ENCODE measurements around the gene THYN1.
"Not testable (repeated sequence)": the region's sequence is repeated elsewhere in the genome, so short reads cannot be mapped to it uniquely, and the experiment has no call there.

Gene THYN1

GRCh38 chr11:134284349-134284748 is 31.2 kb upstream of the THYN1 start:
- not testable (repeated sequence) for H3K36me3 ChIP-seq (ENCODE audit: control insufficient read depth, insufficient read depth, low read length); H3K4me1 ChIP-seq (ENCODE audit: control insufficient read depth, insufficient read depth, low read length, poor library complexity, severe bottlenecking); H3K9me3 ChIP-seq (ENCODE audit: control insufficient read depth, low read length); DNase-seq; H3K27ac ChIP-seq (ENCODE audit: insufficient read depth, low read length, poor library complexity, severe bottlenecking); H3K27me3 ChIP-seq (replicated peaks; ENCODE audit: control insufficient read depth, insufficient read depth, low read length, poor library complexity, severe bottlenecking); H3K4me3 ChIP-seq (ENCODE audit: insufficient read depth, low read depth, low read length, poor library complexity, severe bottlenecking)

DNA sequence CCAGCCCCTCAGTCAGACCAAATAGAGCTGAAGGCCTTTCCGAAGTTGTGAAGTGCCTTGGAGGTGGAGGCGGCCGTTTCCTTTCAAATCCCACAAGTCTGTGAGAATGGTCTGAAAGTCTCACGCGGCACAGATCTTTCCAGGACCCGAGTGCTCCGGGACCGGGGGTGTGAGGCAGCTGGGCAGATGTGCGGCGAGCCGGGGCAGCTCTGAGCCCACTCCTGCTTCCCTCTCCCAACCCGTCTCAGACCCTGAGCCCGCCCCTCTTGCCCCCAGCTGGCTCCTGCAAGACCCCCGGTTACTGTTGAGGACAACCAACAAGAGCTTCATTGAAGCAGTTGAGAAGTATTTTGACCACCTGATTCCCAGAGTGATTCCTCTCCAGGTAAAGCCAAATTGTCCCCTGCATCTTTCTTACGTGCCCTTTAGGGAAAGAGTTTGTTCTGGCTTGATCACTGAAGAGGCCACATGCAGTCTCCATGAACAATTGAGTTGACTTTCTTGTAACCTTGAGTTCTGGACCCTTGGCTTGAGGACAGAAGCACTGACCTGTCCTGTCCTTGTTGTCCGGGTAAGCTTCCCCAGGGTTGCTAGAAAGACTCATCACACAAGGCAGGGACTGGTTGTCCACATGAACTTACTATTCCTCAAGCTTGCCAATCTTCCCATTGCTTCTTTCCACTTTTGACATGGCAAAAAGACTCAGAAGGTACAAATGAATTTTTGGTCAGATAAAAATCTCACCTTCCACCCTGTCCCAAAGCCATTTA is 30.5 kb upstream of the THYN1 start:
- Histone ChIP-seq H3K27me3 (replicated peaks; ENCODE audit: control insufficient read depth, insufficient read depth, low read length, poor library complexity, severe bottlenecking) (no peaks in the 10 kb centered on the region), H3K36me3 (ENCODE audit: control insufficient read depth, insufficient read depth, low read length) (no peaks in the 10 kb centered on the region), H3K4me3 (ENCODE audit: insufficient read depth, low read depth, low read length, poor library complexity, severe bottlenecking) (no peak overlapping the region), H3K9me3 (ENCODE audit: control insufficient read depth, low read length) (no peaks in the 10 kb centered on the region), H3K4me1 (ENCODE audit: control insufficient read depth, insufficient read depth, low read length, poor library complexity, severe bottlenecking) (no peaks in the 10 kb centered on the region), H3K27ac (ENCODE audit: insufficient read depth, low read length, poor library complexity, severe bottlenecking) (no peak overlapping the region)
- no peak for DNase-seq

DNA sequence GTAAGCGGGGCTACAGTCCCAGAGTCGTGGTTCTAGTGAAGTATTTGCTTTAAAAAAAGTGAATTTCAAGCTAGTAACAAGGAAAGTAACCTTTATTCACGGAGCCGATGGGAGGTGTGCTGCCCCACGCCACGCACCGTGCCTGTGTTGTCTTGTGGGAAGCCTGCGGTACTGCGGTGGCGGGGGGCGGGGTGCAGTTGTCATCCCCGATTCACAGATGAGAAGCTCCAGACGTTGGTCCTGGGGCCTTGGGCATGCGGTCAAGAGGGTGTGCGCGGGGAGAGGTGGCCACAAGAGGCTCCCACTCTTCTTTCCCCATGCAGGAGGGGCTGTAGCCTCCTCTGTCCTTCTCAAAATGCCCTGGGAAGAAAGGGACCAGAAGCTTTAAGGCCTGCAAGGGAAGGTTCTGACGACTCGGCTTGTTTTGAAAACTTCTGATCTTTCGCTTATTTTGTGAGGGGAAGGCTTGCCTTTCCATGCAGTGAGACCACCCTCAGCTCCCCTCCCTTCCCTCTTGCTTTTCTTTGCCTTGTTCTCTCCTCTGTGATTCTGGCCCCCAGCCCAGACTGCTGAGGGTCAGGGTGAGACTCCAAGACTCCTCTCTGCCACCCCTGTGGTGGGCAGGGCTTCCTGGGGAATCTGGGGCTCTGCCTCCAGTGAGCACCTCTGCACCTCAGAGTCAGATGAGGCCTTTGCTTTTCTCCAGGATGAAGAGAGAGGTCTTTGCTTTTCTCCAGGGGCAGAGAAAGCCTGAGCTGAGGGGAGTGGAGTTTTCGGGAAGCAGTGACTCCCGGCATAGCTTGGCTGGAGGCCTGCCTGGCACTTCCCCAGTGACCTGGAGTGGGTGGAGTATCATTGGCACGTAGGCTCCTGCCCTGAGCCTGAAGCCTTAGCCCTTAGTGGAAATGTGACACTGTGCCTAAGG is 29.2 kb upstream of the THYN1 start:
- Histone ChIP-seq H3K36me3 (ENCODE audit: control insufficient read depth, insufficient read depth, low read length) (no peaks in the 10 kb centered on the region), H3K9me3 (ENCODE audit: control insufficient read depth, low read length) (no peaks in the 10 kb centered on the region), H3K4me3 (ENCODE audit: insufficient read depth, low read depth, low read length, poor library complexity, severe bottlenecking) (no peak overlapping the region), H3K27me3 (replicated peaks; ENCODE audit: control insufficient read depth, insufficient read depth, low read length, poor library complexity, severe bottlenecking) (no peaks in the 10 kb centered on the region), H3K27ac (ENCODE audit: insufficient read depth, low read length, poor library complexity, severe bottlenecking) (no peak overlapping the region), H3K4me1 (ENCODE audit: control insufficient read depth, insufficient read depth, low read length, poor library complexity, severe bottlenecking) (no peaks in the 10 kb centered on the region)
- DNase-seq: no peak

DNA sequence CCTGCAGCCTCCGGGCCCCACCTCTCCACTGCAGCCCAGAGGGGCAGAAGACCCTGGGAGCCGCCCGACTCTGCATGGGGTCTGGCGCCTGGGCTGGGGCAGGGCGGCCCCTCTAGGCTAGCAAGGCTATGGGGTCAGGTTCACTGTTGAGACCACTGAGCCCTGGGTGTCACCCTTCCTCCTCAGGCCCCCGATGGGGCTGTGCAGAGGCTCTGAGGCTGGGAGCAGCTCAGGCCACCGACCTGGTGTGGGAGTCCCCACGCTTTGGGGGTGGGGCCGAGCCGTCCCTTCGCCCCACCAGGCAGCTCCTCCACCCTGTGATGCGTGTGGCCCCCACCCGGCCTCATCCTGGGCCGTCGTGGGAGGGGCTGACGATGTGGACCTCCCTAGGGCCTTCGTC is 28.5 kb upstream of the THYN1 start:
- not testable (repeated sequence) for H3K4me1 ChIP-seq (ENCODE audit: control insufficient read depth, insufficient read depth, low read length, poor library complexity, severe bottlenecking); H3K4me3 ChIP-seq (ENCODE audit: insufficient read depth, low read depth, low read length, poor library complexity, severe bottlenecking); H3K36me3 ChIP-seq (ENCODE audit: control insufficient read depth, insufficient read depth, low read length); H3K27me3 ChIP-seq (replicated peaks; ENCODE audit: control insufficient read depth, insufficient read depth, low read length, poor library complexity, severe bottlenecking); DNase-seq; H3K9me3 ChIP-seq (ENCODE audit: control insufficient read depth, low read length); H3K27ac ChIP-seq (ENCODE audit: insufficient read depth, low read length, poor library complexity, severe bottlenecking)

- DNase-seq: no peak
- no peaks in the 10 kb centered on the region for H3K36me3 ChIP-seq (ENCODE audit: control insufficient read depth, insufficient read depth, low read length)
- H3K27me3 ChIP-seq (replicated peaks; ENCODE audit: control insufficient read depth, insufficient read depth, low read length, poor library complexity, severe bottlenecking): no peaks in the 10 kb centered on the region
- peaks cover 24% of the 10 kb centered on the region for H3K4me1 ChIP-seq (ENCODE audit: control insufficient read depth, insufficient read depth, low read length, poor library complexity, severe bottlenecking)
- no peaks in the 10 kb centered on the region for H3K9me3 ChIP-seq (ENCODE audit: control insufficient read depth, low read length)
- no peak overlapping the region for H3K27ac ChIP-seq (ENCODE audit: insufficient read depth, low read length, poor library complexity, severe bottlenecking)
- no peak overlapping the region for H3K4me3 ChIP-seq (ENCODE audit: insufficient read depth, low read depth, low read length, poor library complexity, severe bottlenecking)
Measured at GRCh38 chr11:134278356-134278755, 25.2 kb upstream of the THYN1 start.

GRCh38 chr11:134277183-134278001 is 24.2 kb upstream of the THYN1 start:
- Histone ChIP-seq H3K27me3 (replicated peaks; ENCODE audit: control insufficient read depth, insufficient read depth, low read length, poor library complexity, severe bottlenecking) (no peaks in the 10 kb centered on the region), H3K4me1 (ENCODE audit: control insufficient read depth, insufficient read depth, low read length, poor library complexity, severe bottlenecking) (peaks cover 24% of the 10 kb centered on the region), H3K9me3 (ENCODE audit: control insufficient read depth, low read length) (no peaks in the 10 kb centered on the region), H3K4me3 (ENCODE audit: insufficient read depth, low read depth, low read length, poor library complexity, severe bottlenecking) (peak overlapping the region; percentile 80), H3K27ac (ENCODE audit: insufficient read depth, low read length, poor library complexity, severe bottlenecking) (no peak overlapping the region), H3K36me3 (ENCODE audit: control insufficient read depth, insufficient read depth, low read length) (no peaks in the 10 kb centered on the region)
- no peak for DNase-seq

DNA sequence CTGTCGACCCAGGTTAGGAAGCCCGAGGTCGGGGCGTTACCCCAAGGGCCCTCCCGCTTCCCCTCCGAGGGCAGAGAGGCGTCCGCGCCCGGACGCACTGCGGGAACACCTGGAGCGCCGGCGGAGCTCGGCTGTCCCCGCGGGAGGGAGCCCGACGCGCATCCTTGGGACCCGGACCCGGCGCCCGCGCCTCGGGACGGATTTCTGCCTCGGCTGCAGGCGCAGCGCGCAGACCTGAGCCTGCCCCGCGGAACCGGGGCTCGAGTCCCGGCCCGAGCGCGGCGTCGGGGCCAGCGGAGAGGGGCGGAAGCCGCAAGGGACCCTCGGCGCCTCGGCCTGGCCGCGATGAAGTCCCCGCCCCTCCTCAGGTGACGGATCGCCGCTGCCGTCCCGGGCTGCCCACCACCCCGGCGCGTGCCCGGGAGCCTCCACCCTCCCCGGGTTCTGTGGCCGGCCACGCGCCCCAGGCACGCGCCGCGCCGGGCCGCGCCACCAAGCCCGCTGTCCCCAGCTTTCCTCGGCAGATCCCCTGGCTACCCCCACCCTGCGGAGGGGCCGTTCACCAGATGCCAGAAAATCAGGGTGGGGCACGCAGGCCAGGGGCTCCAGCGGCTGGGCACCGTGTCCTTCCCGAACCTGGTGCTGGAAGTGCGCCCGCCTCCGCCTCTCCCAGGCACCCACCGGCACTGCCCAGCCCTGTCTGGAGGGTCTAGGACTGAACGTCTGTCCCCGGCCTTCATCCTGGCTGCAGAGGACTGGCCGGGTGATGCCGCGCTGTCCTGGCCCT is 23.4 kb upstream of the THYN1 start:
- Histone ChIP-seq H3K36me3 (ENCODE audit: control insufficient read depth, insufficient read depth, low read length) (no peaks in the 10 kb centered on the region), H3K4me3 (ENCODE audit: insufficient read depth, low read depth, low read length, poor library complexity, severe bottlenecking) (peak overlapping the region; percentile 80), H3K9me3 (ENCODE audit: control insufficient read depth, low read length) (no peaks in the 10 kb centered on the region), H3K4me1 (ENCODE audit: control insufficient read depth, insufficient read depth, low read length, poor library complexity, severe bottlenecking) (peaks cover 24% of the 10 kb centered on the region), H3K27ac (ENCODE audit: insufficient read depth, low read length, poor library complexity, severe bottlenecking) (no peak overlapping the region), H3K27me3 (replicated peaks; ENCODE audit: control insufficient read depth, insufficient read depth, low read length, poor library complexity, severe bottlenecking) (no peaks in the 10 kb centered on the region)
- DNase-seq: no peak

GRCh38 chr11:134275534-134276395 is 22.6 kb upstream of the THYN1 start, which contains the start of gene GLB1L3:
Gene GLB1L3, plus strand, starts transcription at chr11:134276379. Its CDS starts 362 bp downstream, at chr11:134276741.
- no peaks in the 10 kb centered on the region for H3K27me3 ChIP-seq (replicated peaks; ENCODE audit: control insufficient read depth, insufficient read depth, low read length, poor library complexity, severe bottlenecking)
- H3K4me1 ChIP-seq (ENCODE audit: control insufficient read depth, insufficient read depth, low read length, poor library complexity, severe bottlenecking): peaks cover 26% of the 10 kb centered on the region
- peak within 1 kb of the TSS; percentile 54 for H3K27ac ChIP-seq (ENCODE audit: insufficient read depth, low read length, poor library complexity, severe bottlenecking)
- H3K36me3 ChIP-seq (ENCODE audit: control insufficient read depth, insufficient read depth, low read length): no peaks in the 10 kb centered on the region
- H3K9me3 ChIP-seq (ENCODE audit: control insufficient read depth, low read length): no peaks in the 10 kb centered on the region
- H3K4me3 ChIP-seq (ENCODE audit: insufficient read depth, low read depth, low read length, poor library complexity, severe bottlenecking): peak within 1 kb of the TSS; percentile 80
- DNase-seq: peak; percentile 53 to 66 (median 63)

All from effector memory CD4-positive, alpha-beta T cell (primary cell).